Mononuclear cell (primary cell): ENCODE measurements around the gene ST6GALNAC5. TPM values are rescaled to one million over a fixed set of nuclear protein-coding genes. Genes with fewer than 3 reads are reported as not detected.

Source experiments
- H3K27me3 ChIP-seq: 2 replicates; pipeline ENCODE4 v1.6.0; 2011; ENCODE audit warnings: low read length, control low read depth; ENCODE audit not compliant: insufficient read depth
- H3K4me1 ChIP-seq: 2 replicates; pipeline ENCODE4 v1.5.1; 2011; ENCODE audit warnings: mild to moderate bottlenecking, low read length, control low read depth; ENCODE audit not compliant: insufficient read depth
- H3K4me3 ChIP-seq: 2 replicates; pipeline ENCODE4 v1.5.1; 2011; ENCODE audit warnings: mild to moderate bottlenecking, low read length, moderate library complexity
- H3K9me3 ChIP-seq: 2 replicates; pipeline ENCODE4 v1.5.1; 2011; ENCODE audit warnings: low read depth, mild to moderate bottlenecking, control low read depth, low read length
- total RNA-seq: library from RNA; depleted of rRNA; stranded (reverse); fragments of >200 nt; gene quantifications from one replicate; pipeline ENCODE4 v1.2.3, GENCODE V29; 2012

Gene ST6GALNAC5
- total RNA-seq, 1 donor = not detected

GRCh38 chr1:76993036-76993435, 125.8 kb downstream of the ST6GALNAC5 start:
- Histone ChIP-seq H3K9me3 (no peaks in the 10 kb centered on the region), H3K4me3 (no peak overlapping the region), H3K4me1 (no peaks in the 10 kb centered on the region), H3K27me3 (no peaks in the 10 kb centered on the region)

DNA sequence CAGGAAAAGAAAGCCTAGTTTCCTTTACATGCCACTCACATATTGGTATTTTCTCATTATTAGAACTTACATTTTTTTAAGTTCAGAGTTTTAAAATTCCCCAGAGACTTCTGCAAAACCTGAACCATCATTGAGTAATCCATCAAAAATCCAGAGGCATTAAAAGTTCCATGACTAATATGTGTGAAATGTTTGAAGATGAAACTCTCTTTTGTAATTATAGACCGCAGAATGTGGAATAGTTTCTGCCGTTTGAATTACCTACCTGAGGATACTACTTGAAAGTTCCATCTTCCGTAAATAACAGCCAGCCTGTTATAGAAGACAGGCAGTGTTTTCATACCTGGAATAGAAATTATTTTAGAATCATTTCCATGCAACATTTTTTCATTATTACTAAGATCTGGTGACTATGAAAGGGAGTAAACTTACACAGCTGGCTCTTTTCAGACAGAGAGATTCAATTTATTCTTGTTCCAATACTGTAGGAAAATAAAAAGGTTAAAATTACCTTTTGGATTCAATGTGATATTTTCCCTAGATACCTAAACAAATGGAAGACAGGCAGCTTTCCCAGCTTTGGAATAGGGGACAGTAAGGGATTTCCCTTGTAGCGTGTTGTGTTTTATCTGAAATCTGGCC, 131.4 kb downstream of the ST6GALNAC5 start:
- Histone ChIP-seq H3K9me3 (no peaks in the 10 kb centered on the region), H3K4me3 (no peak overlapping the region), H3K4me1 (no peaks in the 10 kb centered on the region), H3K27me3 (no peaks in the 10 kb centered on the region)

GRCh38 chr1:77007675-77008074, 140.4 kb downstream of the ST6GALNAC5 start:
- Histone ChIP-seq H3K9me3 (no peaks in the 10 kb centered on the region), H3K27me3 (no peaks in the 10 kb centered on the region), H3K4me3 (no peak overlapping the region), H3K4me1 (no peaks in the 10 kb centered on the region)

- Histone ChIP-seq H3K4me1 (no peaks in the 10 kb centered on the region), H3K9me3 (no peaks in the 10 kb centered on the region), H3K4me3 (no peak overlapping the region), H3K27me3 (no peaks in the 10 kb centered on the region)
These were observed 143.7 kb downstream of the ST6GALNAC5 start for GRCh38 chr1:77010937-77011336.

- Histone ChIP-seq H3K4me3 (no peak overlapping the region), H3K27me3 (no peaks in the 10 kb centered on the region), H3K9me3 (no peaks in the 10 kb centered on the region), H3K4me1 (no peaks in the 10 kb centered on the region)
These were observed 144.8 kb downstream of the ST6GALNAC5 start for GRCh38 chr1:77012066-77012465.

- H3K9me3 ChIP-seq = no peaks in the 10 kb centered on the region
- H3K27me3 ChIP-seq = no peaks in the 10 kb centered on the region
- H3K4me1 ChIP-seq = no peaks in the 10 kb centered on the region
- no peak overlapping the region for H3K4me3 ChIP-seq
These were observed 147.0 kb downstream of the ST6GALNAC5 start for GRCh38 chr1:77014073-77014788.

DNA sequence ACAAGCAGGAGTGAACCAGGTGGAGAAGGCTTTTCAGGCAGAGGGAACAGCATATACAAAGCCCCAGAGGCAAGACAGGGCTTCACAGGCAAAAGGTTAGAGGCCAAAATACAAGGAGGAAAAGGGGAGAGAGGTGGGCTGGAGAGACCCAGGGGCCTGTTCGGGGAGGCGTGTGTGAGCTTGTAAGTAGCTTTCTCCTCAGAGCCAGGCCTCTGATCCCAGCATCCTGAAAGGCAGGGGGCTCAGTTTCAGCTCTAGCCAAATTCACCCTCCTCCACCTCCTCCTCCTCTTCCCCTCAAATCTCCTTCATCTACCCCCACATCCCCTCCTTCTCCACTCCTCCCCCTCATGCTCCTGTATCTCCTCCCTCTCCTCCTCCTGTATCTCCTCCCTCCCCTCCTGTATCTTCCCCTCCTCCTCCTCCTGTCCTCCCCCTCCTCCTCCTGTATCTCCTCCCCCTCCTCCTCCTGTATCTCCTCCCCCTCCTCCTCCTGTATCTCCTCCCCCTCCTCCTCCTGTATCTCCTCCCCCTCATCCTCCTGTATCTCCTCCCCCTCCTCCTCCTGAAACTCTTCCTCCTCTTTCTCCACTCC, 148.6 kb downstream of the ST6GALNAC5 start:
- Histone ChIP-seq H3K4me1 (no peaks in the 10 kb centered on the region), H3K27me3 (no peaks in the 10 kb centered on the region), H3K9me3 (no peaks in the 10 kb centered on the region), H3K4me3 (no peak overlapping the region)

- H3K4me3 ChIP-seq = no peak overlapping the region
- no peaks in the 10 kb centered on the region for H3K27me3 ChIP-seq
These were observed 149.2 kb downstream of the ST6GALNAC5 start for GRCh38 chr1:77016386-77016985.

GRCh38 chr1:77018311-77018710, 151.0 kb downstream of the ST6GALNAC5 start:
- H3K4me1 ChIP-seq = no peaks in the 10 kb centered on the region
- no peaks in the 10 kb centered on the region for H3K9me3 ChIP-seq
- H3K27me3 ChIP-seq = no peaks in the 10 kb centered on the region
- H3K4me3 ChIP-seq = no peak overlapping the region

More at GRCh38 chr1:77016386-77016985, 149.2 kb downstream of the ST6GALNAC5 start:
- H3K9me3 ChIP-seq = no peaks in the 10 kb centered on the region
- H3K4me1 ChIP-seq = no peaks in the 10 kb centered on the region

GRCh38 chr1:77018761-77019160, 151.5 kb downstream of the ST6GALNAC5 start:
- no peaks in the 10 kb centered on the region for H3K9me3 ChIP-seq
- H3K27me3 ChIP-seq = no peaks in the 10 kb centered on the region
- no peak overlapping the region for H3K4me3 ChIP-seq
- H3K4me1 ChIP-seq = no peaks in the 10 kb centered on the region

- Histone ChIP-seq H3K4me1 (no peaks in the 10 kb centered on the region), H3K9me3 (no peaks in the 10 kb centered on the region), H3K4me3 (no peak overlapping the region)
These were observed 154.5 kb downstream of the ST6GALNAC5 start for GRCh38 chr1:77021732-77022131.

DNA sequence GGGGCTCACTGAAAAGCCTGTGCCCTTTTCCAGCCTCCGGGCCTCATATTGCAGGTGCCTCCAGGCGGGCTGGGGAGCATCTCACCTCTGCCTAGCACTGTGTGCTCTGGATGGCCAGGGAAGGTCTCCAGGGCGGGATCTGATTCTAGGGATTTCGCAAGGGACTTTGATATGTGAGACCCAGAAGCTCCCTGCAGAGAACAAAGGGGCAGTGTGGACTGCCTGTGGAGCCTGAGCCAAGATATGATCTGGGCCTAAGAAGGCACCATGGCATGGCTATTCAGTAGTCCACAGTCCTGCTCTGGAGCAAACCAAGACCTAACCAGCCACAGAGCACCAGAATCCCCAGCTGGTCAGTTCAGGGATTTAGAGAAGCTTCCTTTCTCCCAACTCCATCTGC, 157.2 kb downstream of the ST6GALNAC5 start:
- Histone ChIP-seq H3K4me1 (no peaks in the 10 kb centered on the region), H3K27me3 (no peaks in the 10 kb centered on the region), H3K9me3 (no peaks in the 10 kb centered on the region), H3K4me3 (no peak overlapping the region)

More at GRCh38 chr1:77021732-77022131, 154.5 kb downstream of the ST6GALNAC5 start:
- H3K27me3 ChIP-seq = no peaks in the 10 kb centered on the region

- Histone ChIP-seq H3K27me3 (no peaks in the 10 kb centered on the region), H3K4me3 (no peak overlapping the region)
These were observed 158.3 kb downstream of the ST6GALNAC5 start for GRCh38 chr1:77025599-77025998.

DNA sequence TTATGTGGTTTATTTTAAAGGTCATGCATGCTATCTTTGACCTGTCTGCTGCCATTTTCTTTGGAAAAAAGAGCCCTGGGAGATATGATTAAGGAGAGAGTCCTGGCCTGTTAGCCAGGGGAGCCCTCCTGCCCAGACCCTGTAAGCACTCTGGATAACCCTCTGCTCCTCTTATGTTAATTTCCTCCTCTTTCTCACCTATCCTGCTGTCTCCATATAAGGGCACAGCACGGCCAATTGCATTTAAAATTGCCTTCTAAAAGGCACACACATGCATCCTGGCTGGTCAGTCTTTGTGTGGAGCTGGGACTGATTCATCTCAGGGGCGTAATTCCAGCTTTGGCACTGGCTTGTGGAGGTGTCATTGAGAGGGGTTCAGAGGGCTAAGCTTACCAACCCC, 158.9 kb downstream of the ST6GALNAC5 start:
- H3K27me3 ChIP-seq = no peaks in the 10 kb centered on the region
- H3K4me1 ChIP-seq = no peaks in the 10 kb centered on the region
- no peaks in the 10 kb centered on the region for H3K9me3 ChIP-seq
- no peak overlapping the region for H3K4me3 ChIP-seq

More at GRCh38 chr1:77025599-77025998, 158.3 kb downstream of the ST6GALNAC5 start:
- no peaks in the 10 kb centered on the region for H3K4me1 ChIP-seq
- H3K9me3 ChIP-seq = no peaks in the 10 kb centered on the region

DNA sequence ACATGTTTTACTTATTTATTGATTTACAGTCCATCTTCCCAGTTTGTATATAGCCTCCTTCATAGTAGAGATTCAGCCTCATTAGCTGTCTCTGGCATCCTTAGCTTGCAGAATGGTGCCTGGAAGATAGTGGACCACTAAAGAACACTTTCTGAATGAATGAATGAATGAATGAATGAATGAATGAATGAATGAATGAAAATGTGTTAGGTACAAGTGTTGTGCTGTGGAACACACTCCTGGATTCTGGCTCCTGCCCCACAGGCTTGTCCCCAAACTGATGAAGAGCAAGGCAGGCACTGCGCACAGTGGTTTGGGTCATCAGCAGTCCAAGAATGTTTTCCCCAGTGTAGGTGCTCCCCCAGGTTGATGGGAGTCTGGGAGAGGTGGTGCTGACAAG, 159.4 kb downstream of the ST6GALNAC5 start:
- H3K9me3 ChIP-seq = no peaks in the 10 kb centered on the region
- no peaks in the 10 kb centered on the region for H3K27me3 ChIP-seq
- H3K4me1 ChIP-seq = no peaks in the 10 kb centered on the region
- H3K4me3 ChIP-seq = no peak overlapping the region
